CD4-positive, alpha-beta T cell treated with Interleukin-10 for 1 hour (primary cell): Measurements from ENCODE around the gene GET4.

Source experiments
- DNase-seq: peaks from one replicate; pipeline ENCODE4 v3.0.0-alpha.2; 2020

GET4 gene

GRCh38 chr7:888081-889024, 12.0 kb downstream of the GET4 start:
- DNase-seq, result no peak

GRCh38 chr7:889025-889390, 12.7 kb downstream of the GET4 start:
- no peak for DNase-seq

- DNase-seq, result no peak
Measured at GRCh38 chr7:889391-889790, 13.0 kb downstream of the GET4 start.

- no peak for DNase-seq
Measured at GRCh38 chr7:890868-891267, 14.5 kb downstream of the GET4 start.

GRCh38 chr7:891291-891690, 14.9 kb downstream of the GET4 start:
- DNase-seq, result no peak

- no peak for DNase-seq
Measured at GRCh38 chr7:891805-892204, 15.5 kb downstream of the GET4 start.

GRCh38 chr7:892648-893593, 16.6 kb downstream of the GET4 start:
- no peak for DNase-seq

GRCh38 chr7:893686-894085, 17.3 kb downstream of the GET4 start:
- DNase-seq, result no peak

- no peak for DNase-seq
Measured at GRCh38 chr7:894164-894867, 18.0 kb downstream of the GET4 start.

GRCh38 chr7:894927-895450, 18.6 kb downstream of the GET4 start:
- DNase-seq, result no peak

- DNase-seq, result no peak
Measured at GRCh38 chr7:895451-896052, 19.2 kb downstream of the GET4 start.

- no peak for DNase-seq
Measured at GRCh38 chr7:896346-897075, 20.2 kb downstream of the GET4 start.

GRCh38 chr7:897086-897485, 20.7 kb downstream of the GET4 start:
- no peak for DNase-seq

GRCh38 chr7:897771-898376, 21.5 kb downstream of the GET4 start:
- DNase-seq, result no peak

- no peak for DNase-seq
Measured at GRCh38 chr7:898460-898854, 22.1 kb downstream of the GET4 start.

GRCh38 chr7:898855-899681, 22.7 kb downstream of the GET4 start:
- DNase-seq, result no peak

- DNase-seq, result no peak
Measured at GRCh38 chr7:899806-900205, 23.5 kb downstream of the GET4 start.

- no peak for DNase-seq
Measured at GRCh38 chr7:900331-901040, 24.1 kb downstream of the GET4 start.

- no peak for DNase-seq
Measured at GRCh38 chr7:901041-901387, 24.7 kb downstream of the GET4 start.
